Hepatocyte (in vitro differentiated cells): ENCODE results near the gene PRMT6.

Experiments used
- EZH2 ChIP-seq: fragments of 200-600 bp; sonication (generic); IDR thresholded peaks from 2 replicates; pipeline ENCODE4 v1.6.1; 2016; ENCODE audit warnings: antibody characterized with exemption, mild to moderate bottlenecking, borderline replicate concordance
- EZH2phosphoT487 ChIP-seq: fragments of 200-600 bp; sonication (generic); IDR thresholded peaks from one replicate; pipeline ENCODE4 v1.6.1; 2018; ENCODE audit warnings: antibody characterized with exemption, mild to moderate bottlenecking, low read depth, moderate library complexity; ENCODE audit not compliant: unreplicated experiment, severe bottlenecking
- TF ChIP-seq, protein P1 (sequence below): fragments of 200-600 bp; sonication (generic); IDR thresholded peaks from 2 replicates; pipeline ENCODE4 v1.5.1; 2016; ENCODE audit warnings: antibody characterized with exemption, mild to moderate bottlenecking; ENCODE audit not compliant: poor library complexity

DNA sequence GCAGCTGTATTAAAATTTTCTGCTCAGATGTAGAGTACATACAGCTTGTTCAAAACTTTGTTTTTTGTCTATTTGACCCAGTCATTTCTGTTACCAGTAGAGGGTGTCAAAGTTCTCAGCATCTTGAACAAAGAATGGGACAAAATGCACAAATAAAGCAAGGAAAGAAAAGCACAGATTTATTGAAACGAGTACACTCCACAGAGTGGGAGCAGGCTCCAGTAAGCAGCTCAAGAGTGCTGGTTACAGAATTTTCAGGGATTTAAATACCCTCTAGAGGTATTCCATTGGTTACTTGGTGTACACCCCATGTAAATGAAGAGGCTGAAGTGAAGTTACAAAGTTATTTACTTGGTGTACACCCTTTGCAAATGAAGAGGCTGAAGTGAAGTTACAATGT, 8.9 kb upstream of the PRMT6 start:
- TF ChIP-seq, protein P1, sequence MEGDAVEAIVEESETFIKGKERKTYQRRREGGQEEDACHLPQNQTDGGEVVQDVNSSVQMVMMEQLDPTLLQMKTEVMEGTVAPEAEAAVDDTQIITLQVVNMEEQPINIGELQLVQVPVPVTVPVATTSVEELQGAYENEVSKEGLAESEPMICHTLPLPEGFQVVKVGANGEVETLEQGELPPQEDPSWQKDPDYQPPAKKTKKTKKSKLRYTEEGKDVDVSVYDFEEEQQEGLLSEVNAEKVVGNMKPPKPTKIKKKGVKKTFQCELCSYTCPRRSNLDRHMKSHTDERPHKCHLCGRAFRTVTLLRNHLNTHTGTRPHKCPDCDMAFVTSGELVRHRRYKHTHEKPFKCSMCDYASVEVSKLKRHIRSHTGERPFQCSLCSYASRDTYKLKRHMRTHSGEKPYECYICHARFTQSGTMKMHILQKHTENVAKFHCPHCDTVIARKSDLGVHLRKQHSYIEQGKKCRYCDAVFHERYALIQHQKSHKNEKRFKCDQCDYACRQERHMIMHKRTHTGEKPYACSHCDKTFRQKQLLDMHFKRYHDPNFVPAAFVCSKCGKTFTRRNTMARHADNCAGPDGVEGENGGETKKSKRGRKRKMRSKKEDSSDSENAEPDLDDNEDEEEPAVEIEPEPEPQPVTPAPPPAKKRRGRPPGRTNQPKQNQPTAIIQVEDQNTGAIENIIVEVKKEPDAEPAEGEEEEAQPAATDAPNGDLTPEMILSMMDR, result no peak
- no peak for TF ChIP-seq EZH2
- no peak for TF ChIP-seq EZH2phosphoT487
